Omental fat pad (tissue), 4 donors: ENCODE measurements around the gene HEXIM1. TPM values are rescaled to one million over a fixed set of nuclear protein-coding genes. Genes with fewer than 3 reads are reported as not detected.
"Not testable (repeated sequence)": the region's sequence is repeated elsewhere in the genome, so short reads cannot be mapped to it uniquely, and the experiment has no call there.

Experiments
- ATAC-seq: fragments of 150-250 bp; one replicate; pipeline ENCODE4 v1.9.1; 2016; ENCODE audit warnings: mild to moderate bottlenecking, moderate library complexity; ENCODE audit not compliant: low FRiP score
- DNase-seq: peaks from one replicate; pipeline ENCODE4 v3.0.0-alpha.2; 2019; ENCODE audit warnings: low spot score
- CTCF ChIP-seq, 3 donors: fragments of 450-650 bp; IDR thresholded peaks; one replicate each; pipeline ENCODE4 v1.5.1; 2016 to 2017; ENCODE audit warnings: antibody characterized with exemption in 3 of 3, mild to moderate bottlenecking in 3 of 3, moderate library complexity in 2 of 3
- total RNA-seq, 4 donors: library from RNA; depleted of rRNA; stranded (reverse); fragments of >200 nt; gene quantifications; one replicate each; pipeline ENCODE4 v1.1.0, GENCODE V29; 2016

Gene HEXIM1
- total RNA-seq, 4 donors from 2014 or later: 21.9 to 31.0 (median 24.3) TPM

- no peak for DNase-seq
- TF ChIP-seq CTCF (IDR thresholded peaks at IDR 0.05): no peak
- ATAC-seq: no peak
Observed at GRCh38 chr17:45119964-45120363, 28.3 kb upstream of the HEXIM1 start.

- DNase-seq (no peak), ATAC-seq (no peak)
- no peak for TF ChIP-seq CTCF (IDR thresholded peaks at IDR 0.05)
Observed at GRCh38 chr17:45120558-45120957, 27.7 kb upstream of the HEXIM1 start.

- ATAC-seq (no peak), DNase-seq (no peak)
- TF ChIP-seq CTCF (IDR thresholded peaks at IDR 0.05): no peak
Observed at GRCh38 chr17:45121055-45121454, 27.2 kb upstream of the HEXIM1 start.

GRCh38 chr17:45123076-45123770 lies 25.1 kb upstream of the HEXIM1 start:
- DNase-seq (no peak), ATAC-seq (no peak)
- no peak for TF ChIP-seq CTCF (IDR thresholded peaks at IDR 0.05)

GRCh38 chr17:45123930-45124796 lies 24.1 kb upstream of the HEXIM1 start:
- ATAC-seq (peak; percentile 88), DNase-seq (peak; percentile 69)
- TF ChIP-seq CTCF (IDR thresholded peaks at IDR 0.05): no peak

- ATAC-seq, DNase-seq: not testable (repeated sequence)
Observed at GRCh38 chr17:45124797-45125122, 23.5 kb upstream of the HEXIM1 start.

GRCh38 chr17:45125509-45125908 lies 22.8 kb upstream of the HEXIM1 start:
- no peak for DNase-seq
- TF ChIP-seq CTCF (IDR thresholded peaks at IDR 0.05): no peak
- ATAC-seq: no peak
